ENCODE measurements around the gene TSTD1.
A peak's percentile ranks its signal among the peaks of the same experiment; 100 is the strongest.

TSTD1 gene

DNA sequence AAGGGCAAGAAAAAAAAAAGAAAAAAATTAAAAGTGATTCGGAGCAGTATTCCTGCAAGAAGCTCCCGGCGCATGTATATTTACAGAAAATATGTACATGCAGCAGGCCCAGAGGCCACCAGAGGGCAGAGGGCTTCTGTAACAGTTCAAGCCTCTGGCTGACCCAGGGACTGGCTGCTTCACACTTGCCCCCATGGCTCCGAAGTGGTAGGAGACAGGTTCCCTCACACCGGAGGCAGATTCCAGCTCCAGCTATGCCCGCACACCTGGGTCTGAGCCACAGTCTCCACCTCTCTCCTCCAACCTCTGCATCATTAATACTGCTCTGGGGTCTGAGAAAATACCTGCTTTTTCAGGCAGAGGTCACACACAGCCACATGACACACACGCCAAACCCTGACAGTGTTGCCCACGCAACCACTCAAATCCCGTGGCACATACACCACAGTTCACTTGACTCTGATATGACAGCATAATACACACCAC lies 33.2 kb upstream of the TSTD1 start:
- peaks cover 28% of the 10 kb centered on the region for H3K79me2 ChIP-seq (ENCODE audit: low read length)
- no peak overlapping the region for H3K4me3 ChIP-seq (ENCODE audit: low read length)
- peaks cover 11% of the 10 kb centered on the region for H4K20me1 ChIP-seq (ENCODE audit: insufficient read depth, low read length)
- no peak overlapping the region for H3K27ac ChIP-seq (ENCODE audit: low read length)
- TF ChIP-seq, protein P1, sequence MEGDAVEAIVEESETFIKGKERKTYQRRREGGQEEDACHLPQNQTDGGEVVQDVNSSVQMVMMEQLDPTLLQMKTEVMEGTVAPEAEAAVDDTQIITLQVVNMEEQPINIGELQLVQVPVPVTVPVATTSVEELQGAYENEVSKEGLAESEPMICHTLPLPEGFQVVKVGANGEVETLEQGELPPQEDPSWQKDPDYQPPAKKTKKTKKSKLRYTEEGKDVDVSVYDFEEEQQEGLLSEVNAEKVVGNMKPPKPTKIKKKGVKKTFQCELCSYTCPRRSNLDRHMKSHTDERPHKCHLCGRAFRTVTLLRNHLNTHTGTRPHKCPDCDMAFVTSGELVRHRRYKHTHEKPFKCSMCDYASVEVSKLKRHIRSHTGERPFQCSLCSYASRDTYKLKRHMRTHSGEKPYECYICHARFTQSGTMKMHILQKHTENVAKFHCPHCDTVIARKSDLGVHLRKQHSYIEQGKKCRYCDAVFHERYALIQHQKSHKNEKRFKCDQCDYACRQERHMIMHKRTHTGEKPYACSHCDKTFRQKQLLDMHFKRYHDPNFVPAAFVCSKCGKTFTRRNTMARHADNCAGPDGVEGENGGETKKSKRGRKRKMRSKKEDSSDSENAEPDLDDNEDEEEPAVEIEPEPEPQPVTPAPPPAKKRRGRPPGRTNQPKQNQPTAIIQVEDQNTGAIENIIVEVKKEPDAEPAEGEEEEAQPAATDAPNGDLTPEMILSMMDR (IDR thresholded peaks at IDR 0.05; ENCODE audit: low read depth, low read length) = peak; percentile 84
- TF ChIP-seq EZH2phosphoT487 (IDR thresholded peaks at IDR 0.05; ENCODE audit: low read depth) = no peak
- H2AFZ ChIP-seq (ENCODE audit: low read depth, low read length) = peak overlapping the region; percentile 29; the same call in 1 of the 2 replicates
- H3K4me1 ChIP-seq (ENCODE audit: low read length) = peaks cover 32% of the 10 kb centered on the region
- no peaks in the 10 kb centered on the region for H3K27me3 ChIP-seq (ENCODE audit: low read depth, low read length)
- no peaks in the 10 kb centered on the region for H3K9me3 ChIP-seq (ENCODE audit: insufficient read depth, low read length)
- H3K4me2 ChIP-seq (ENCODE audit: low read length) = no peak overlapping the region
- no peak overlapping the region for H3K9ac ChIP-seq (ENCODE audit: low read length)
- H3K36me3 ChIP-seq (replicated peaks; ENCODE audit: low read depth, low read length) = peaks cover 8% of the 10 kb centered on the region

DNA sequence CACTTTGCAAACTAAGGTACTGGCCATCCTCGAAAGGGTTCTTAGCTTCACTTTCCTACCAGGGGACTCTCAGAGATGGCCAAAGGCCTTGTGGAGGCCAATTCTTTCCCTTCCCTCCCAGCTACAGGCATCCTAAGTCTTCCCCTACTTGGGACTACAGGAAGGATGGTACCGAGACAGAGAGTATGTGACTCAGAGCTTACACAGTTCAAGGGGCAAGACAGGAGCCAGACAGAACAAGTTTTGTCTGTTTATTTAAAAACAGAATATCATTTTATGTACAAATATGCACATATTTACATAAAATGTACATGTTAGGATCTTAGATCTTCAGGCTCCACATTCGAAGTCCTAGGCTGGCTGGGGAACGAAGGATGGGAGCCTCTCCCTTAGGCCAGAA lies 32.0 kb upstream of the TSTD1 start:
- TF ChIP-seq, protein P1 (IDR thresholded peaks at IDR 0.05; ENCODE audit: low read depth, low read length) = no peak
- no peak for TF ChIP-seq EZH2phosphoT487 (IDR thresholded peaks at IDR 0.05; ENCODE audit: low read depth)
- no peak overlapping the region for H3K4me3 ChIP-seq (ENCODE audit: low read length)
- peaks cover 39% of the 10 kb centered on the region for H3K79me2 ChIP-seq (ENCODE audit: low read length)
- no peaks in the 10 kb centered on the region for H3K27me3 ChIP-seq (ENCODE audit: low read depth, low read length)
- no peak overlapping the region; the same call in 1 of the 2 replicates for H3K4me2 ChIP-seq (ENCODE audit: low read length)
- H4K20me1 ChIP-seq (ENCODE audit: insufficient read depth, low read length) = peaks cover 18% of the 10 kb centered on the region
- peaks cover 35% of the 10 kb centered on the region for H3K4me1 ChIP-seq (ENCODE audit: low read length)
- no peak overlapping the region for H3K9ac ChIP-seq (ENCODE audit: low read length)
- peaks cover 16% of the 10 kb centered on the region for H3K36me3 ChIP-seq (replicated peaks; ENCODE audit: low read depth, low read length)
- no peak overlapping the region for H2AFZ ChIP-seq (ENCODE audit: low read depth, low read length)
- H3K9me3 ChIP-seq (ENCODE audit: insufficient read depth, low read length) = no peaks in the 10 kb centered on the region
- H3K27ac ChIP-seq (ENCODE audit: low read length) = peak overlapping the region; percentile 89; the same call in 1 of the 2 replicates

DNA sequence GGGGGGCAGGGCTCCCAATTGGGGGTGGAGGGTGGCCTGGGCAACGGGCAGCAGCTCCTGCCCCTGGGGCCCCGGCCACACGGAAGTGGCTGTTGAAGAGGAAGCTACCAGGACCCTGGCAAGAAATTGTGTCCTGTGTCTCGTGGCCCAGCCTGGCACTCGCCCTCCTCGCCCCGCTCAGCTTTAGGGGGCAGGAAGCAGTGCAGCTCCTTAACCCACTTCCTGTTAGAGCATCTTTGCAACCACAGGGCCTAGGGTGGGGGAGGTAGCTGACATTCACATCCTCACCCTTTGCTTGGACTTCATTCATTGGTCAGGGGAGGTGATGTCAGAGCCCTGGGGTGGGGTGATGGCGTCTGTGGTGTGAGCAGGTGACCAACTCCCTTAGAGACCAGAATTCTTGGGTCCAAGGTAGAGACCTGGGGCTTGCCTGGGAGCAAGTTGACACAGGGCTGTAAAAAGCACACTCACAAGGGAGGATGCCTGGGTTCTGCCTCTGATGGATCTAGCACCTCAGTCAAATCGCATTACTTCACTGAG lies 31.0 kb upstream of the TSTD1 start, which contains the start of gene ARHGAP30:
Gene ARHGAP30 (minus strand): TSS at position 161 of the 540 bp plus-strand sequence. CDS start 267 bp downstream, outside the sequence.
- 0 out of 2 replicates have a peak within 1 kb of the TSS, but pooled peaks have one; percentile 7 for H2AFZ ChIP-seq (ENCODE audit: low read depth, low read length)
- H3K4me1 ChIP-seq (ENCODE audit: low read length) = peaks cover 35% of the 10 kb centered on the region
- H3K4me3 ChIP-seq (ENCODE audit: low read length) = peak within 1 kb of the TSS; percentile 90
- peak within 1 kb of the TSS; percentile 89 for H3K27ac ChIP-seq (ENCODE audit: low read length)
- H3K79me2 ChIP-seq (ENCODE audit: low read length) = peaks cover 47% of the 10 kb centered on the region
- peak within 1 kb of the TSS; percentile 99 for H3K9ac ChIP-seq (ENCODE audit: low read length)
- H3K9me3 ChIP-seq (ENCODE audit: insufficient read depth, low read length) = no peaks in the 10 kb centered on the region
- H3K27me3 ChIP-seq (ENCODE audit: low read depth, low read length) = no peaks in the 10 kb centered on the region
- H4K20me1 ChIP-seq (ENCODE audit: insufficient read depth, low read length) = peaks cover 23% of the 10 kb centered on the region
- peak within 1 kb of the TSS; percentile 88 for H3K4me2 ChIP-seq (ENCODE audit: low read length)
- TF ChIP-seq EZH2phosphoT487 (IDR thresholded peaks at IDR 0.05; ENCODE audit: low read depth) = no peak
- TF ChIP-seq, protein P1 (IDR thresholded peaks at IDR 0.05; ENCODE audit: low read depth, low read length) = no peak
- peaks cover 19% of the 10 kb centered on the region for H3K36me3 ChIP-seq (replicated peaks; ENCODE audit: low read depth, low read length)

DNA sequence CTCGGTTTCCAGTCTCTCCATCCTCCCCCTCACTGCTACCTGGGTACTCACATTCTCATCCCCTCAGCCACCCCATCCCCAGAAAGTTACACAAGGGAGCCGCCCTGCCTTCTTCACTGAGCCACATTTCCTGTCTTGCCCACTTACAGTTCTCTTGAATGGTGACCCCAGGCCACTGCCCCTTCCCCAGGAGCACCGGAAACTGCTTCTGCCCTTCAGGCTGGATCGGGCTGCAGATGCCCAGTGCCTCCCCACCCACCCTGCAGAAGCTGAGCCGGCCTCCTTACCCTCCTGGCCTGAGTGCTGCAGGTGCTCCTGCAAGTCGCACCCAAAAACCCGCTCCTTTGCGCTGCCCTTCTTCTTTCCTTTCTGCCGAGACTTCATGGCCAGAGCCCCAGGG lies 30.5 kb upstream of the TSTD1 start:
- Histone ChIP-seq H3K36me3 (replicated peaks; ENCODE audit: low read depth, low read length) (peaks cover 19% of the 10 kb centered on the region), H3K4me3 (ENCODE audit: low read length) (peak overlapping the region; percentile 90), H3K27me3 (ENCODE audit: low read depth, low read length) (no peaks in the 10 kb centered on the region), H3K79me2 (ENCODE audit: low read length) (peaks cover 52% of the 10 kb centered on the region), H3K27ac (ENCODE audit: low read length) (peak overlapping the region; percentile 89), H4K20me1 (ENCODE audit: insufficient read depth, low read length) (peaks cover 26% of the 10 kb centered on the region), H3K4me2 (ENCODE audit: low read length) (peak overlapping the region; percentile 88), H3K4me1 (ENCODE audit: low read length) (peaks cover 35% of the 10 kb centered on the region), H2AFZ (ENCODE audit: low read depth, low read length) (no peak overlapping the region), H3K9me3 (ENCODE audit: insufficient read depth, low read length) (no peaks in the 10 kb centered on the region), H3K9ac (ENCODE audit: low read length) (peak overlapping the region; percentile 99)
- TF ChIP-seq, protein P1 (IDR thresholded peaks at IDR 0.05; ENCODE audit: low read depth, low read length) = no peak
- no peak for TF ChIP-seq EZH2phosphoT487 (IDR thresholded peaks at IDR 0.05; ENCODE audit: low read depth)

Data from OCI-LY3 (cell line).